Uterus (tissue), 2 donors: ENCODE results near the gene OR6B3.

Source experiments
- CTCF ChIP-seq, 4 experiments: fragments of 200-600 bp in 2 of 4; fragments of 450-650 bp in 2 of 4; sonication (generic) in 2 of 4; IDR thresholded peaks; one replicate each; pipeline ENCODE4 v1.5.1; 2016 to 2019; ENCODE audit warnings: antibody characterized with exemption in 4 of 4, mild to moderate bottlenecking in 2 of 4, moderate library complexity in 1 of 4
- POLR2A ChIP-seq, 2 donors: fragments of 450-650 bp; IDR thresholded peaks; one replicate each; pipeline ENCODE4 v1.6.1; 2016; ENCODE audit warnings: antibody characterized with exemption in 2 of 2, mild to moderate bottlenecking in 1 of 2, moderate library complexity in 1 of 2

GRCh38 chr2:240023792-240024191, 29.5 kb downstream of the OR6B3 start:
- TF ChIP-seq CTCF (IDR thresholded peaks at IDR 0.05) (no peak), POLR2A (IDR thresholded peaks at IDR 0.05) (no peak)
